GM04503 (cell line): ENCODE measurements around the gene PALB2.
A peak's percentile ranks its signal among the peaks of the same experiment; 100 is the strongest.
"Not testable (repeated sequence)": the region's sequence is repeated elsewhere in the genome, so short reads cannot be mapped to it uniquely, and the experiment has no call there.

Source experiments
- DNase-seq: peaks from one replicate; pipeline ENCODE4 v3.0.0-alpha.2; 2012; ENCODE audit warnings: low read depth

PALB2 gene

DNA sequence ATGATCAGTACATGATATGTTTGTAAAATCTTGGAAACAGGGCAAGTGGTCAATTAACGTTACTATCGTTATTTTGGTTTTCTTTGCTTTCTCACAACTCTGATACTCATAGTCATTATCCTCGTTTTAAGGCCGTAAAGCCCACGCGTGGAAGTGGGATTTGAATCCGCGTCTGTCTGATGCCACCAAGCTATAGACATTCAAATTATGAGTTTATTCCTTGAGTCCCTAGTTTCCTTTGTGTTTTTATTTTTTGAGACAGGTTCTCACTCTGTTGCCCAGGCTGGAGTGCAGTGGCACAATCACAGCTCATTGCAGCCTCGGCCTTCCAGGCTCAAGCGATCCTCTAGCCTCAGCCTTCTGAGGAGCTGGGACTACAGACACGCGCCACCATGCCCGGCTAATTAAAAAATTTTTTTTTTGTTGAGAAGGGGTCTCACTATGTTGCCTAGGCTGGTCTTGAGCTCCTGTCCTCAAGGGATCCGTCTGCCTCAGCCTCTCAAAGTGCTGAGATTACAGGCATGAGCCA lies 1.2 kb upstream of the PALB2 start:
- no peak for DNase-seq

DNA sequence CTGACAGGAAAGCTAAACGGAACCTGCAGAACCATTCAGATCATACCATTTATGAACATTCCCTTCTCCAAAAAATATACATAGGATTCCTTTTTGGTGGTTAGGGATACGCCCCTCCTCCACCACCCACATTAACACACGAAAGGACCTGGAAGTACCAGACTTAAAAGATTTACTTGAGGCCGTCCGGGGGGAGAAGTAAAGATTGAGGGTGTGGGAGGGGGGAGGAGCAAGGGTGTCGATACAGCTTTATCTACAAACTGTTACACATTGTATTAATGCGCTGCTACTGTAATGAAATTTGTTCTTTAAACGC lies 537 bp downstream of the PALB2 start:
- DNase-seq = no peak

DNA sequence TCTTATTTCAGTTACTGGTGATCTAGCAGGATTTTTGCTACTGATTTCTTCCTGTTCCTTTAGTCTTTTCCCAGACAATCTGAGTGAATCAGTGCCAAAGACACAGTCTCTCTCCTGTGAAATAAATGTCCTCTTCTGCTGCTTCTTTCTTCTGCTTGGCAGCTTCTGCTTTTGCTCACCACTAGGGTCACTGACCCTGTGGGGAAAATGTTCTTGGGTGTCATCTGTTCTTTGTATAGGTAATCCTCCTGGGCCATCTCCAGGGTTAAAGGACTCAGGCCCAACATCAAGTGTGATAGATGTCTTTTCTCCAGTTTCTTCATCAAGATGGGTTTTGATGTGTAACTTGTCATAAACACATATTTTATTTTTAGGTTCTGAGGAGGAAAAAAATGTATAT lies 5.2 kb downstream of the PALB2 start:
- no peak for DNase-seq

DNA sequence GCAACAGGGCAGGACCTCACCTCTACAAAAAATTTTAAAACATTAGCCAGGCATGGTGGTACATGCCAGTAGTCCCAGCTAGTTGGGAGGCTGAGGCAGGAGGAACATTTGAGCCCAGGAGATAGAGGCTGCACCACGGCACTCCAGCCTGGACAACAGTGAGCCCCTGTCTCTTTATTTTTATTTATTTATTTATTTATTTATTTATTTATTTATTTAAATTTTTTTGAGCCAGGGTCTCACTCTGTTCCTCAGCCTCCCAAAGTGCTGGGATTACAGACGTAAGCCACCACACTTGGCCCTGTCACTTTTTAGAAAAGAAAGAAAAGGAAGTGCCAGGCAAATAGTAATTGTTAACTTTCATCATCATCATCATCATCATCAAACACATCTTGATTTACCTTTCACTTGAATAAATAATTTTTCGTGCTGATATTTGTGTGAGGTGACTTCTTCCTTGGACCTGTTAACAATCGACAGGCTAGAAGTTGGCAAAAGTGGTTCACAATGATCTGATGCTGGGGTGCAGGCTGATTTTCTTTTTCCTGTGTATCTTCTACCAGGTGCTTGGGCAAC lies 6.6 kb downstream of the PALB2 start:
- DNase-seq = no peak

DNA sequence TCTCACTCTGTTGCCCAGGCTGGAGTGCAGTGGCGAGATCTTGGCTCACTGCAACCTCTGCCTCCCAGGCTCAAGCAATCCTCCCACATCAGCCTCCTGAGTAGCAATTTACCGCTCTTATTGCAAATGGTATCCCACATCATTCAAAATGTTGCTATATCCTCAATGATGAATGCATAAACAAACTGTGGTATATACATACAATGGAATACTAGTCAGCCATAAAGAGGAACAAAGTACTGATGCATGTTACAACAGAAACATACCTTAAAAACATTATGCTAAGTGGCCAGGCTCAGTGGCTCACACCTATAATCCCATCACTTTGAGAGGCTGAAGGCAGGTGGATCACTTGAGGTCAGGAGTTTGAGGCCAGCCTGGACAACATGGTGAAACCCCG lies 9.2 kb downstream of the PALB2 start:
- DNase-seq = not testable (repeated sequence)

DNA sequence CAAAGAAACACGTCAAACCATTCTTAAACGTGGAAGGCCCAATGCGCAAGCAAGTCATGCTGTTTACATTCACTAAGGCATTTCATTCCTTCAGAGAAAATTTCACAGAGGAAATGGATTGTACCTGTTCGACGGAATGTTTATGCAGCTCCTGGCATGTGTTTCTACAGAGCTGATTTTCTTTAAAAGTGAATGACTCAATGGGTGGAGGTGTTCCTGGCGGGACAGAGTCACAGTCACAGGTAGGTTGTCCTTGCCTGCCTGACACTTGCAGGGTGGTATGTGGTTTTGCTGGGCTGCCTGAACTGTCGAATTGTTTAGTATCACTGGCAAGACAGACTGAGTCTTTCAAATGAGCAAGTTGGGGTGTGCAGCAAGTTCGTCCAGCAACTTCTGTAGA lies 11.6 kb downstream of the PALB2 start:
- DNase-seq = no peak

DNA sequence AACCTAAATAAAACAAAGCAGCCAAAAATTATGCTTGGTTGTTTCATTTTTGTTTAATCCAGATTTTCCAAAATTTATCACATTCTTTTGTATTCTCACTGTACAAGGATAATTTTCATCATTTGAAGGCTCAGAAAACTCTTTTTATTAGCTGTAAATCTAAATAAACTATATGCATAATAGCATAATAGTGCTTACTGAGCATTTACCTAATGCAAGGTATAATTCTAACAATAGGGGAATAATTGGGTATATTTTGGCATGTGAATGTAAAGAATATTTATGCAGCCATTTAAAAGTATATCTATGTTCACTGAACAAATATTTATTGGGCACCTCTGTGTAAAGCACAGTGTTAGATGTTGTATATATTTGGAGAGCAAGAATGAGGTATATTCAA lies 17.0 kb downstream of the PALB2 start:
- DNase-seq = no peak

DNA sequence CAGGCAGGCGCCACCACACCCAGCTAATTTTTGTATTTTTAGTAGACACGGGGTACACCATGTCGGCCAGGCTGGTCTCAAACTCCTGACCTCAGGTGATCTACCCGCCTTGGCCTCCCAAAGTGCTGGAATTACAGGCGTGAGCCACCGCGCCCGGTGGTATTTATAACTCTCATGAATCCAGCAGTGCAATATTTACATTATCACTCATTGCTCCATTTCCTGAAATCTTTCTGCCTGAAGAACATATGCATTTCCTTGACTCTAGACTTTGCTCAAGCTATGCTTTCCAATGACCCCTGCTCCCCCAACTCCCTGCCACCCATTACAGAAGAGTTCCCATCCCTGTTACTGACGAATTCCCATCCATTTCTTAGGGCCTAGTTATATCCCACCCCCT lies 25.3 kb downstream of the PALB2 start:
- DNase-seq = no peak

DNA sequence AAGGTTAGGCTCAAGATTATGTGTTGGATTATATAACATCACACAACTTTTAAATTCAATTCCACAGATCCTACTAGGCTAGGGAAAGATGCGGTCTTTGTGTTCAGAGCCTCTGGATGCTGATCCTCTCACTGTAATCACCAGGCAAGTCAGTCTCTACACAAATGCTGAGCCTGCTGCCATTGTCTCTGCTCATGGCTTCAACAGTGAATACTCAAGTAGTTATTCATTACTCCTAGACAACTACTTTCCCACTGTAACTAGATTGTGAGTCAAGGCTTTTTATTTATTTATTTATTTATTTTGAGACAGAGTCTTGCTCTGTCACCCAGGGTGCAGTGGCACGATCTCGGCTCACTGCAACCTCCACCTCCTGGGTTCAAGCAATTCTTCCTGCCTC lies 29.2 kb downstream of the PALB2 start:
- DNase-seq = no peak

DNA sequence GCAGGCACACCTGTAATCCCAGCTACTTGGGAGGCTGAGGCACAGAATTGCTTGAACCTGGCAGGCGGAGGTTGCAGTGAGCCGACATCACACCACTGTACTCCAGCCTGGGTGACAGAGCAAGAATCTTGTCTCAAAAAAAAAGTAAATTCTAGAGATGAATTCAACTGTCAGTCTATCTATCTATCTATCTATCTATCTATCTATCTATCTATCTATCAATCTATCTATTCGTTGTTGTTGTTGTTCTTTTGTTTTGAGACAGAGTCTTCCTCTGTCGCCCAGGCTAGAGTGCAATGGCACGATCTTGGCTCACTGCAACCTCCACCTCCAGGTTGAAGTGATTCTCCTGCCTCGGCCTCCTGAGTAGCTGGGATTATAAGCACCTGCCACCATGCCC lies 30.2 kb downstream of the PALB2 start:
- not testable (repeated sequence) for DNase-seq

DNA sequence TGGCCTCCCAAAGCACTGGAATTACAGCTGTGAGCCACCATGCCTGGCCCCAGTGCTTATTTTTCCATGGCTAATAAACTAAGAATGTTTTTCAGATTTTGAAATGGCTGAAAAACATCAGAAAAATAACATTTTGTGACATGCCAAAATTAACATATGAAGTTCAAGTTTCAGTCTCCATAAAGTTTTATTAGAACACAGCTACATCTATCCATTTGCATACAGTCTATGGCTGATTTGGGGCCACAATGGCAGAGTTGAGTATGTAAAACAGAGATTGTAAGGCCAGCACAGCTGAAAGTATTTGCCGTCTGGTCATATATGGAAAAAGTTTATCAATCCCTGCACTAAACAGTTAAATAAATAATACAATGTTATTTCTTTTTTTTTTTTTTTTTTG lies 31.2 kb downstream of the PALB2 start:
- no peak for DNase-seq

DNA sequence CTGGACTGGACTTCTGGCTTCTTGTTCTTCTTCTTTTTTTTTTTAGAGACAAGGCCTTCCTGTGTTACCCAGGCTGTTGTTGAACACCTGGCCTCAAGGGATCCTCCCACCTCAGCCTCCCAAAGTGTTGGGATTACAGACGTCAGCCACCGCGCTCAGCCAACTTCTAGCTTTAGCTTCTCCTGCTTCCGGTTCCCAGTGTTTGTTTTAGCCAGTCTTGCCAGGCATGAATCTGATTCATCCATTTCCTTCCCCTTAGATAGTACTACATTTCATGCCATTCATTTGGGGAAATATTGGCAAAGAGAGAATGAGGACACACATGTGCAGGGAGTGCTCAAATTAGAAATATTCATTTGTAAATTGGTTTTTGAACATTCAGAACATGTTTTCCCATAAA lies 32.9 kb downstream of the PALB2 start:
- no peak for DNase-seq

DNA sequence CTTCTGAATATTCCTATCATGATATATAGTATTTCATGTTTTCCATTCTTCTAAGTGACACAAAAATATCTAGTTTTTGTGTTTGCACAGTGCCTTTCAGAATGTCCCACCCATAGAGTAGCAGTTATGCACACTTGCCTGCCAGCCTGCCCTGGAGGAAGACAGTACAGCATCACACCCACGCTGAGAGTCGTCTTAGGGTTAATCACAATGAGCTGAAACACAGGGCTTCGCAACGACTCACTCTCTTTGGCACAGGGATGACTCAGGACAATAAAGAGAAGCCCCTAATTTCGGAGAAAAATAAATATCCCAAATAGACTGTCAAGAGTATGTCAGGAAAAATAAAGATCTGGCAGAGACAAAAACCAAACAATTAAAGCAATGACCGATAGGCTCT lies 33.4 kb downstream of the PALB2 start:
- no peak for DNase-seq

DNA sequence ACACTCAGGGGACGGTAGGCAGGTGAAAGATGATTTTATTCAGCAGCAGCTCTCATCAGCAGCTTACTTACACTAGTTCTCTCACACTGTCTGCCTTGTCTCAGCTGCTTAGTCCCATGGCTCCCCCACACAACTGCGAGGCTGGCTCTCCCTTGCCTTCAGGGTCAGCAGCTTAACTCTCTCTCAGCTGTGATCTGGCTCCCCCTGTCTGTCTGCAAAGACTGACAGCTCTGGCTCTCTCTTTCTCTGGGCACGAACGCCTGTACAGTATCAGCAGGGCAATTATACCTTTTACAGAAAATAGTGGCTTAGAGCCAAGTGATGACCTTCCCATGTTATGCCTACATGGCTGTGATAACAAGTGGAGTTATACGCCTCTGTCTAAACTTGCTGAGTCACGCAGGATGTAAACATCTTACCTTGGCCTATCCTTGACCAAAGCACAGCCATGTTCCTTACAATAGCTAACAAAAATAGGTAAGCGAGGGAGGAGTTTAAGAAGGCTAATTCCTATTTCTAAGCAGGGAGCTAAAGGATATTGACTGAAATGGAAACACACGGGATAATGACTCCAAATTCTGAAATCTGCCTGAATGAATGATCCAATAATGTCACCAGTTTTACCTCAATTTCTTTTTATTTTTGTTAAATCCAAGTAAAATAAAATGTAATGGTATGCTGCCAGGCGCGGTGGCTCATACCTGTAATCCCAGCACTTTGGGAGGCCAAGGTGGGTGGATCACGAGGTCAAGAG lies 43.9 kb downstream of the PALB2 start:
- no peak for DNase-seq

DNA sequence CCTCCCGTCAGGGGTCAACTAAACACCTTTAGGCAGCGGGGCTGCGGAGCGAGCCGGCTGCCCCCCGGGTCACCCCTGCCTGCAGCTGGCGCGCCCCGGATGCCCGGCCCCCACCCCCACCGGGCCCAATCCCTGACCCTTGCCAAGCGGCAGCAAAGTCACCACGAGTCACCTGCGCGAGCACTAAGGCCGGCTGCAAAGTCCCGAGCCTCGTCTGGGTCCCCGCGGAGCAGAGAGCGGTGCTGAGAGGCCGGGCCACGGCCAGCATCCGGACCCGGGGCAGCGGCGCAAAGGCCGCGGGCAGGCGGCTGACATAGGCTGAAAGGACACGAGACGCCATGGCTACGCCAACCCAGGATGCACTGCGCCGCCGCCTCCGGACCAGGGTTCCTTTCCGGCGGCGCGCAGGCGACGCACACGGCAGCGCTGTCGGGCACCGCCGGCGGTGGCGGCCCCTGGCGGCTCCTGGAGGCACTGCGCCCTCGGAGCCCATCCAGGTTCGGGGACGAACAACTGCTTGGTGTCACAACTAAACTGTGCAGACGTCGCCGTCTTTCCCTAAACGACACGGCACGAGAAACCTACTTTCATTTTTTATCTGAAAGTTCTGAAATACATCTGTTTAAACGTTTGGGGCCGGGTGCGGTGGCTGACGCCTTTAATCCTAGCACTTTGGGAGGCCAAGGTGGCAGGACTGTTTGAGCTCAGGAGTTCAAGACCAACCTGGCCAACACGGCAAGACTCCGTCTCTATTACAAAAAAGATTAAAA lies 45.0 kb downstream of the PALB2 start, which contains the start of gene NDUFAB1:
NDUFAB1 (minus strand) TSS at position 366 of the 770 bp plus-strand sequence; CDS start at position 340, 26 bp downstream.
- peak; percentile 34 for DNase-seq

DNA sequence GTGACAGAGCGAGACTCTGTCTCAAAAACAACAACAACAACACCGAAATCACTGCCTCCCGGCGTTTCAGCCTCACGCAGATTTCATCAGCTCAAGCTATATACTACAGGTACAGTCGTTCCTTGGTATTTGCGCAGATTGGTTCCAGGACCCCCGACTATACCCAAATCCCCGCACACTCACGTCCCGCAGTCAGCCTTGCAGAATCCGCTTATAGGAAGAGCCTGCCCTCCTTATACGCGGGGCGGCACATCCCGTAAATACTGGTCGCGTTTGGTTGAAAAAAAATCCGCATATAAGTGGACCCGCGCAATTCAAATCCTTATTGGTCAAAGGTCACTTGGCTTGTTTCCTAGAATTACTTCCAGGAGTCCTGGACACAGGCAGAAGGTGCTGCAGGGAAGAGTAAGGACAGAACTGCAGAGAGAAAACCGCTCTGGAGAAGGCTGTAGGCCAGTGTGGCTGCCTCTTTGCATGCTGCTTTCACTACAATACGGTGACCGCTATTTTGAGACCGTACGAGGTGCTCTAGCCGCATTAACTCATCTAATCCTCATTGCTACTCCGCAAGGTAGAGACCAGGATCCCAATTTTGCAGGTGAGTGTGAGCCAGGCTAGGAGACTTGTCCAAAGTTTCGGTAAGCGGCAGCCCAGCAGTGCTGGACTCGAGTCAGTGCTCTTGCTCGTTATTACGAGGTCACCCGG lies 45.7 kb downstream of the PALB2 start:
- no peak for DNase-seq

DNA sequence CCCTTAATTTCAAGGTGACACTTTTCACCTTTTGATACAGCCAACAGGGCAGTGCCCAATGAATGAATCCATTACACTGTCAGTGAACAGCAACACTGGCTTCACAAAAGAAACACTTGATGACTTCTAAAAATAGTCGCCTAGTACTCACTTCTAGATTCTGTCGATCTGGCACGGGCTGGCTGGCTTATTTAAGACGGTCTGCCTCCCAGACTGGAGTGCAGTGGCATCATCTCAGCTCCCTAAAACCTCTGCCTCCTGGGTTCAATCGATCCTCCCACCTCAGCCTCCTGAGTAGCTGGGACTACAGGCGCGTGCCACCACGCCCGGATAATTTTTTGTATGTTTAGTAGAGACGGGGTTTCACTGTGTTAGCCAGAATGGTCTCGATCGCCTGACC lies 46.9 kb downstream of the PALB2 start:
- no peak for DNase-seq

DNA sequence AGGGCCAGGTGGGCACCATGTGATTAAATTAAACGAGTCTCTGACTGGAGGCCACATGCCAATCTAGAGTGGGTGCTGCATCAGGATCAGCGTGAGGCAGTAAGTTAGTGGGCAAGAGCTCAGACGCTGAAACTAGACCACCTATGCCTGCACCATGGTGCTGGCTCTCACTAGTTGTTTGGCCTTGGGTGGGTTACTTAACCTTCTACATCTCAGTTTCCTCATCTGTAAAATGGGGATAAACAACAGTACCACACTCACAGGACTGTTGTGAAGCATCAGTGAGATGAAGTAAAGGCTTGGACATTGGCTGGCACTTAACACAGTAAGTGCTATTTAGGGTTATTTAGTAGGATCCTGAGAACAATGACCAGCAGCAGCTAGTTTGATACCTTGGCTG lies 50.9 kb downstream of the PALB2 start:
- no peak for DNase-seq

DNA sequence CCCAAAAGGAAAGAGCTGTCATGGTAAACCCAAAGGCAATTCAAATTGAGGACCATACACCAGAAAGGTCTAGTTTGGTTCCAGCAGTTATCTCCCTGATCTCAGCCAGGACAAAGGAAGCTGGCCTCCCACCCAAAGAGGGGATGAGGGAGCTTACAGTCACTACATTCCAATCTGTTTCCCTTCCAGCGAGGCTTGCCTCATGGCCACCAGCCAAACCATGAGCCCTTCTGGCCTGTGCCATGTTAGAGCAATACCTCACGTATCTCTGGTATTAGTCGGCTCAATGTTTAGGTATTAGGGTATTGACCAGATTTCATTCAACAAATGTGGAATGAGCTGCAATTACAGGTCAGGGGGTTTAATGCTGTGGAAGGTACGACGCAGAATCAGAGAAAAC lies 53.4 kb downstream of the PALB2 start:
- peak; percentile 47 for DNase-seq

DNA sequence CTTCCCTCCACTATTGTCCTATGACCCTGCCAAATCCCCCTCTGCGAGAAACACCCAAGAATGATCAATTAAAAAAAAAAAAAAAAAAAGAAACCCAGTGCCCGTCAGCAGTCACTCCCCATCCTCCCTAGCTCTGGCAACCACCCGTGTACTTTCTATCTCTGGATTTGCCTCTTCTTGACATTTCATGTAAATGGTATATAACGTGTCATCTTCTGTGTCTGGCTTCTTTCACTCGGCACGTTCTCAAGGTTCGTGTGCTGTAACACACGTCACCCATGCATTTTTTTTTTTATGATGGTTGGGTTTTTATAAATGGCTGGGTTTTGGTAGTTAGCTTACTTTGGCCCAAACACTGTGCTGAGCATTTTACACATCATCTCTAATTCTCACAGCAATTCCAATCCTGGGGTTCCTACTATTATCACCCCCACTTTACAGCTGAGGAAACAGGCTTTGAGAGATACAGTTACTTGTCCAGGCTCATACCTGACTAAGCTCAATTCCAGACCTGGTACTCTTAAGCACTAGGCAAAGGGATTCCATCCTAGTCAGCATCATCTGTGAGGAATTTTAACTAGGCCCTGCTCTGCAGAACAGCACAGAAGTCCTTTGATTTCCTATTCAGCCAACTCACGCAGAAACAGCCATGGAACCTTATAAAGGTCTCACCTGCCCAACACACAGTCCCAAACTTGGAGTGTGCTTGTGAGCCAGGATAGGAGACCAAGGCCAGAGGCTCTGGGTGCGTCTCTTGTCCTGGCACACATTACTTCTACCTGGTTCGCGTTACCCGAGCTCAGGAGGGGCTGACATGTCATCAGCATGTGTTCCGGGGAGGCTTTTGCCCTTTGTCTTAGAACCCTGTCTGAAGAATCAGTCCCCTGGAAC lies 56.7 kb downstream of the PALB2 start:
- no peak for DNase-seq

DNA sequence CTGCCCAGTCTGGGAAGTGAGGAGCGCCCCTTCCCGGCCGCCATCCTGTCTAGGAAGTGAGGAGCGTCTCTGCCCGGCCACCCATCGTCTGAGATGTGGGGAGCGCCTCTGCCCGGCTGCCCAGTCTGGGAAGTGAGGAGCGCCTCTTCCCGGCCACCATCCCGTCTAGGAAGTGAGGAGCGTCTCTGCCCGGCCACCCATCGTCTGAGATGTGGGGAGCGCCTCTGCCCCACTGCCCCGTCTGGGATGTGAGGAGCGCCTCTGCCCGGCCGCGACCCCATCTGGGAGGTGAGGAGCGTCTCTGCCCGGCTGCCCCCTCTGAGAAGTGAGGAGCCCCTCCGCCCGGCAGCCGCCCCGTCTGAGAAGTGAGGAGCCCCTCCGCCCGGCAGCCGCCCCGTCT lies 57.8 kb downstream of the PALB2 start:
- not testable (repeated sequence) for DNase-seq
